Activated CD4-positive, alpha-beta T cell treated with anti-CD3 and anti-CD28 coated beads, Interleukin-2, amount 10 ng/mL, durations not matched to agents 24 days and 14 days (primary cell): ENCODE measurements around the gene PLIN1. TPM values are rescaled to one million over a fixed set of nuclear protein-coding genes. Genes with fewer than 3 reads are reported as not detected.

Experiments used
- DNase-seq: peaks from one replicate; pipeline ENCODE4 v3.0.0; 2022
- H3K27ac Mint-ChIP-seq: one replicate; pipeline ENCODE4 v1.8.0; 2022; ENCODE audit warnings: mild to moderate bottlenecking, mixed read lengths
- H3K27me3 Mint-ChIP-seq: one replicate; pipeline ENCODE4 v1.8.0; 2022; ENCODE audit warnings: mixed read lengths
- H3K36me3 Mint-ChIP-seq: one replicate; pipeline ENCODE4 v1.8.0; 2022; ENCODE audit warnings: low read depth, mild to moderate bottlenecking, mixed read lengths
- H3K4me1 Mint-ChIP-seq: one replicate; pipeline ENCODE4 v1.8.0; 2021; ENCODE audit warnings: mixed read lengths
- H3K4me3 Mint-ChIP-seq: one replicate; pipeline ENCODE4 v1.8.0; 2022; ENCODE audit warnings: mild to moderate bottlenecking, moderate library complexity, mixed read lengths
- H3K9me3 Mint-ChIP-seq: one replicate; pipeline ENCODE4 v1.8.0; 2021; ENCODE audit warnings: mixed read lengths
- intact Hi-C: fragments of 100-400 bp; cut with micrococcal nuclease; formaldehyde crosslinking; loops from one replicate; pipeline ENCODE4 v1.15.1; 2023
- total RNA-seq: library from RNA; stranded (reverse); gene quantifications from 2 replicates; pipeline ENCODE4 v1.2.3, GENCODE V29; 2022

Gene PLIN1
- total RNA-seq, 1 donor from 2014 or later: 0.14 TPM

GRCh38 chr15:89666858-89667705, 12.1 kb downstream of the PLIN1 start:
- DNase-seq: no peak
- H3K4me1 Mint-ChIP-seq: no peaks in the 10 kb centered on the region
- intact Hi-C loops: no loop called here
- H3K27me3 Mint-ChIP-seq: peaks cover 19% of the 10 kb centered on the region
- H3K36me3 Mint-ChIP-seq: no peaks in the 10 kb centered on the region
- H3K9me3 Mint-ChIP-seq: no peaks in the 10 kb centered on the region
- H3K27ac Mint-ChIP-seq: no peak overlapping the region
- H3K4me3 Mint-ChIP-seq: no peak overlapping the region

GRCh38 chr15:89666184-89666857, 12.8 kb downstream of the PLIN1 start:
- Mint-ChIP-seq H3K4me3 (peak overlapping the region; percentile 10), H3K4me1 (no peaks in the 10 kb centered on the region), H3K27ac (no peak overlapping the region), H3K36me3 (no peaks in the 10 kb centered on the region), H3K27me3 (peaks cover 19% of the 10 kb centered on the region), H3K9me3 (no peaks in the 10 kb centered on the region)
- no peak for DNase-seq
- intact Hi-C loops: no loop called here

- intact Hi-C loops: no loop called here
- Mint-ChIP-seq H3K4me3 (peak overlapping the region; percentile 10), H3K27me3 (peaks cover 24% of the 10 kb centered on the region), H3K4me1 (no peaks in the 10 kb centered on the region), H3K9me3 (no peaks in the 10 kb centered on the region), H3K36me3 (no peaks in the 10 kb centered on the region), H3K27ac (no peak overlapping the region)
- DNase-seq: peak; percentile 71
Observed at GRCh38 chr15:89665449-89666181, 13.6 kb downstream of the PLIN1 start.

- DNase-seq: no peak
- H3K27me3 Mint-ChIP-seq: peaks cover 29% of the 10 kb centered on the region
- no peaks in the 10 kb centered on the region for H3K36me3 Mint-ChIP-seq
- intact Hi-C loops: no loop called here
- H3K9me3 Mint-ChIP-seq: no peaks in the 10 kb centered on the region
- no peaks in the 10 kb centered on the region for H3K4me1 Mint-ChIP-seq
- no peak overlapping the region for H3K27ac Mint-ChIP-seq
- H3K4me3 Mint-ChIP-seq: peak overlapping the region; percentile 69
Observed at GRCh38 chr15:89664441-89665350, 14.5 kb downstream of the PLIN1 start.

GRCh38 chr15:89662893-89663626, 16.1 kb downstream of the PLIN1 start:
- Mint-ChIP-seq H3K4me3 (no peak overlapping the region), H3K36me3 (no peaks in the 10 kb centered on the region), H3K4me1 (peaks cover 2% of the 10 kb centered on the region), H3K27ac (no peak overlapping the region), H3K9me3 (no peaks in the 10 kb centered on the region), H3K27me3 (peaks cover 39% of the 10 kb centered on the region)
- intact Hi-C loops: no loop called here
- no peak for DNase-seq

GRCh38 chr15:89660556-89660955, 18.6 kb downstream of the PLIN1 start:
- DNase-seq: no peak
- intact Hi-C loops: no loop called here
- H3K9me3 Mint-ChIP-seq: no peaks in the 10 kb centered on the region
- H3K4me3 Mint-ChIP-seq: no peak overlapping the region
- peaks cover 52% of the 10 kb centered on the region for H3K27me3 Mint-ChIP-seq
- H3K4me1 Mint-ChIP-seq: peaks cover 7% of the 10 kb centered on the region
- no peak overlapping the region for H3K27ac Mint-ChIP-seq
- no peaks in the 10 kb centered on the region for H3K36me3 Mint-ChIP-seq

- Mint-ChIP-seq H3K4me3 (no peak overlapping the region), H3K4me1 (peaks cover 14% of the 10 kb centered on the region), H3K36me3 (peaks cover 1% of the 10 kb centered on the region), H3K27me3 (peaks cover 51% of the 10 kb centered on the region), H3K27ac (no peak overlapping the region), H3K9me3 (no peaks in the 10 kb centered on the region)
- no peak for DNase-seq
- intact Hi-C loops: no loop called here
Observed at GRCh38 chr15:89659295-89659694, 19.9 kb downstream of the PLIN1 start.

- Mint-ChIP-seq H3K27ac (no peak overlapping the region), H3K4me1 (peaks cover 15% of the 10 kb centered on the region), H3K9me3 (no peaks in the 10 kb centered on the region), H3K27me3 (peaks cover 58% of the 10 kb centered on the region), H3K36me3 (peaks cover 2% of the 10 kb centered on the region), H3K4me3 (no peak overlapping the region)
- no peak for DNase-seq
- intact Hi-C loops: no loop called here
Observed at GRCh38 chr15:89657686-89658200, 21.4 kb downstream of the PLIN1 start.

- intact Hi-C loops: no loop called here
- Mint-ChIP-seq H3K27me3 (peaks cover 56% of the 10 kb centered on the region), H3K4me1 (peaks cover 15% of the 10 kb centered on the region), H3K36me3 (peaks cover 2% of the 10 kb centered on the region), H3K9me3 (no peaks in the 10 kb centered on the region), H3K27ac (no peak overlapping the region), H3K4me3 (peak overlapping the region; percentile 82)
- DNase-seq: no peak
Observed at GRCh38 chr15:89656116-89656815, 22.9 kb downstream of the PLIN1 start.

- Mint-ChIP-seq H3K4me3 (peak within 1 kb of the TSS; percentile 82), H3K4me1 (peaks cover 15% of the 10 kb centered on the region), H3K27ac (peak within 1 kb of the TSS; percentile 11), H3K27me3 (peaks cover 48% of the 10 kb centered on the region), H3K36me3 (peaks cover 2% of the 10 kb centered on the region), H3K9me3 (no peaks in the 10 kb centered on the region)
- intact Hi-C loops: no loop called here
- peak; percentile 70 for DNase-seq
Observed at GRCh38 chr15:89654847-89655805, 24.0 kb downstream of the PLIN1 start, which contains the start of gene KIF7. KIF7 (minus strand) TSS chr15:89655467; CDS start chr15:89652930, 2,537 bp downstream.

- Mint-ChIP-seq H3K4me1 (peaks cover 15% of the 10 kb centered on the region), H3K36me3 (peaks cover 2% of the 10 kb centered on the region), H3K27me3 (peaks cover 43% of the 10 kb centered on the region), H3K27ac (no peak overlapping the region), H3K9me3 (no peaks in the 10 kb centered on the region), H3K4me3 (peak overlapping the region; percentile 82)
- intact Hi-C loops: no loop called here
- DNase-seq: no peak
Observed at GRCh38 chr15:89654301-89654761, 24.8 kb downstream of the PLIN1 start.
